Neural crest cell (in vitro differentiated cells): ENCODE data around the gene CTNNA3. TPM values are rescaled to one million over a fixed set of nuclear protein-coding genes. Genes with fewer than 3 reads are reported as not detected.

Experiments used
- DNase-seq: peaks from one replicate; pipeline ENCODE4 v3.0.0; 2021; ENCODE audit warnings: low read depth, mixed read lengths, low spot score
- H3K27ac Mint-ChIP-seq: one replicate; pipeline ENCODE4 v1.8.0; 2021; ENCODE audit warnings: mild to moderate bottlenecking, mixed read lengths; ENCODE audit not compliant: unreplicated experiment
- H3K27me3 Mint-ChIP-seq: 2 replicates; pipeline ENCODE4 v1.8.0; 2021; ENCODE audit warnings: low read depth, mild to moderate bottlenecking, mixed read lengths
- H3K36me3 Mint-ChIP-seq: 2 replicates; pipeline ENCODE4 v1.8.0; 2021; ENCODE audit warnings: low read depth, mild to moderate bottlenecking, mixed read lengths
- H3K4me1 Mint-ChIP-seq: 2 replicates; pipeline ENCODE4 v1.8.0; 2021; ENCODE audit warnings: mixed read lengths
- H3K4me3 Mint-ChIP-seq: one replicate; pipeline ENCODE4 v1.8.0; 2021; ENCODE audit warnings: mild to moderate bottlenecking, mixed read lengths
- H3K9me3 Mint-ChIP-seq: 2 replicates; pipeline ENCODE4 v1.8.0; 2021; ENCODE audit warnings: mixed read lengths
- CTCF ChIP-seq: fragments of 200-600 bp; sonication (generic); conservative IDR thresholded peaks from 2 replicates; pipeline ENCODE4 v1.5.0; 2021; ENCODE audit warnings: antibody characterized with exemption, mild to moderate bottlenecking
- total RNA-seq: library from RNA; stranded (reverse); gene quantifications from 2 replicates; pipeline ENCODE4 v1.2.1, GENCODE V29; 2021

The CTNNA3 gene
- total RNA-seq, 1 donor from 2014 or later = 4.7 TPM

- no peak for DNase-seq
- Mint-ChIP-seq H3K27me3 (no peaks in the 10 kb centered on the region), H3K4me1 (peaks cover 14% of the 10 kb centered on the region), H3K9me3 (peaks cover 5% of the 10 kb centered on the region), H3K36me3 (peaks cover 6% of the 10 kb centered on the region), H3K4me3 (no peak overlapping the region), H3K27ac (no peak overlapping the region)
- no peak for TF ChIP-seq CTCF
Observed at GRCh38 chr10:67678335-67678974, 17.5 kb downstream of the CTNNA3 start.

- Mint-ChIP-seq H3K36me3 (no peaks in the 10 kb centered on the region), H3K4me1 (peaks cover 14% of the 10 kb centered on the region), H3K27ac (no peak overlapping the region), H3K4me3 (no peak overlapping the region), H3K9me3 (no peaks in the 10 kb centered on the region), H3K27me3 (no peaks in the 10 kb centered on the region)
- TF ChIP-seq CTCF = no peak
- no peak for DNase-seq
Observed at GRCh38 chr10:67676208-67676825, 19.7 kb downstream of the CTNNA3 start.

GRCh38 chr10:67670401-67670800 is 25.6 kb downstream of the CTNNA3 start:
- Mint-ChIP-seq H3K9me3 (no peaks in the 10 kb centered on the region), H3K36me3 (no peaks in the 10 kb centered on the region), H3K4me1 (peaks cover 13% of the 10 kb centered on the region), H3K27me3 (no peaks in the 10 kb centered on the region), H3K4me3 (no peak overlapping the region), H3K27ac (no peak overlapping the region)
- DNase-seq = no peak
- TF ChIP-seq CTCF = no peak

GRCh38 chr10:67669978-67670377 is 26.0 kb downstream of the CTNNA3 start:
- H3K27me3 Mint-ChIP-seq = no peaks in the 10 kb centered on the region
- H3K4me3 Mint-ChIP-seq = no peak overlapping the region
- H3K4me1 Mint-ChIP-seq = peaks cover 17% of the 10 kb centered on the region
- DNase-seq = no peak
- no peak for TF ChIP-seq CTCF
- H3K9me3 Mint-ChIP-seq = no peaks in the 10 kb centered on the region
- H3K36me3 Mint-ChIP-seq = no peaks in the 10 kb centered on the region
- H3K27ac Mint-ChIP-seq = no peak overlapping the region

- Mint-ChIP-seq H3K36me3 (no peaks in the 10 kb centered on the region), H3K4me3 (no peak overlapping the region), H3K4me1 (peaks cover 25% of the 10 kb centered on the region), H3K27ac (no peak overlapping the region), H3K27me3 (no peaks in the 10 kb centered on the region), H3K9me3 (no peaks in the 10 kb centered on the region)
- DNase-seq = no peak
- TF ChIP-seq CTCF = no peak
Observed at GRCh38 chr10:67668448-67668847, 27.5 kb downstream of the CTNNA3 start.
